ENCODE measurements around the gene ACSM3.

DNA sequence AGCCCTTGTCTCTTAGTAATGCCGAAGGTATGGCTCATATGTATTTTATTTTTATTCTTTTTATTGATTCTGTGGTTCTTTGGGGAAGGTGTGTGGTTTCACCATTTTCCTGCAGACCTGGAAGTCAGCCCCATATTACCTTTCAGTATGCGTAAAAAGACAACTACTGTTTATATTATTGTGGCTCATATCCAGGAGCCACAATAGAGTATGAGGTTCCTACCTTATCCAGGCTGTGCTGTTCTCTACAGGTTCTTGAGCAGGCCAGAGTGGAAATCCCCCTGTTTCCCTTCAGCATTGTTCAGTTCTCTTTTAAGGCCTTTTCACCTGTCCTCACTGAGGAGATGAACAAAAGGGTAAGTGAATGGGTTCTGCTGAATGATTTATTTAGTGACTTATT lies 75.7 kb downstream of the ACSM3 start:
- TF ChIP-seq, protein P1, sequence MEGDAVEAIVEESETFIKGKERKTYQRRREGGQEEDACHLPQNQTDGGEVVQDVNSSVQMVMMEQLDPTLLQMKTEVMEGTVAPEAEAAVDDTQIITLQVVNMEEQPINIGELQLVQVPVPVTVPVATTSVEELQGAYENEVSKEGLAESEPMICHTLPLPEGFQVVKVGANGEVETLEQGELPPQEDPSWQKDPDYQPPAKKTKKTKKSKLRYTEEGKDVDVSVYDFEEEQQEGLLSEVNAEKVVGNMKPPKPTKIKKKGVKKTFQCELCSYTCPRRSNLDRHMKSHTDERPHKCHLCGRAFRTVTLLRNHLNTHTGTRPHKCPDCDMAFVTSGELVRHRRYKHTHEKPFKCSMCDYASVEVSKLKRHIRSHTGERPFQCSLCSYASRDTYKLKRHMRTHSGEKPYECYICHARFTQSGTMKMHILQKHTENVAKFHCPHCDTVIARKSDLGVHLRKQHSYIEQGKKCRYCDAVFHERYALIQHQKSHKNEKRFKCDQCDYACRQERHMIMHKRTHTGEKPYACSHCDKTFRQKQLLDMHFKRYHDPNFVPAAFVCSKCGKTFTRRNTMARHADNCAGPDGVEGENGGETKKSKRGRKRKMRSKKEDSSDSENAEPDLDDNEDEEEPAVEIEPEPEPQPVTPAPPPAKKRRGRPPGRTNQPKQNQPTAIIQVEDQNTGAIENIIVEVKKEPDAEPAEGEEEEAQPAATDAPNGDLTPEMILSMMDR (IDR thresholded peaks at IDR 0.05; ENCODE audit: low read depth, low read length) = no peak
- TF ChIP-seq, protein P2, sequence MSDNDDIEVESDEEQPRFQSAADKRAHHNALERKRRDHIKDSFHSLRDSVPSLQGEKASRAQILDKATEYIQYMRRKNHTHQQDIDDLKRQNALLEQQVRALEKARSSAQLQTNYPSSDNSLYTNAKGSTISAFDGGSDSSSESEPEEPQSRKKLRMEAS (IDR thresholded peaks at IDR 0.05; ENCODE audit: low read depth, low read length) = no peak
- no peak for TF ChIP-seq MYC (IDR thresholded peaks at IDR 0.05; ENCODE audit: low read depth, low read length)

Measured in NB4 (cell line).